ENCODE results near the gene NR1I2.

DNA sequence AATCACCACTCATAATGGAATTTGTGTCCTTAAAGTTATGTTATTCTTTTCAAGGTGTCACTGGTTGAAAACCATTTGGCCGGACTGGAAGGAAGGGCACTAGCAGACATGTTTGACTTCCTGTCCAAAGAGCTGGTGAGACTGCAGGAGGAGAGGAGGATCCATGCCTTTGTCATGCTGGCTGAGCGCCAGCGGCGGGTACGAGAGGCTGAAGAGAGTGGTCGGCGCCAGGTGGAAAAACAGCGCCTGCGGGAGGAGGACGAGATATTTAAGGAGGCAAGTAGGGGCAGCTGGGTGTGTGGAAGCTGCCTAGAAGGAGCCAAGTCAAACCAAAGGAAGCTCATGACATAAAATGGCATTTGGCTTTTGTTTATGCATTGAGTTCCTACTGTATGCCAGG is 38.0 kb upstream of the NR1I2 start:
- TF ChIP-seq TOX (CRISPR knock-in tag; IDR thresholded peaks at IDR 0.05; ENCODE audit: borderline replicate concordance) (no peak), ARNTL (CRISPR knock-in tag; IDR thresholded peaks at IDR 0.05; ENCODE audit: borderline replicate concordance, low read depth) (no peak), OSR1 (CRISPR knock-in tag; IDR thresholded peaks at IDR 0.05) (no peak), BACH2 (CRISPR knock-in tag; IDR thresholded peaks at IDR 0.05; ENCODE audit: borderline replicate concordance) (no peak), ZNF70 (CRISPR knock-in tag; IDR thresholded peaks at IDR 0.05) (no peak), ZFP30 (CRISPR knock-in tag; IDR thresholded peaks at IDR 0.05) (no peak), RARB (CRISPR knock-in tag; IDR thresholded peaks at IDR 0.05) (no peak), ZNF565 (CRISPR knock-in tag; conservative IDR thresholded peaks at IDR 0.05; ENCODE audit: low read depth) (no peak), ZFP3 (CRISPR knock-in tag; IDR thresholded peaks at IDR 0.05) (no peak), CSDC2 (CRISPR knock-in tag; IDR thresholded peaks at IDR 0.05) (no peak)
- TF ChIP-seq, protein P1, sequence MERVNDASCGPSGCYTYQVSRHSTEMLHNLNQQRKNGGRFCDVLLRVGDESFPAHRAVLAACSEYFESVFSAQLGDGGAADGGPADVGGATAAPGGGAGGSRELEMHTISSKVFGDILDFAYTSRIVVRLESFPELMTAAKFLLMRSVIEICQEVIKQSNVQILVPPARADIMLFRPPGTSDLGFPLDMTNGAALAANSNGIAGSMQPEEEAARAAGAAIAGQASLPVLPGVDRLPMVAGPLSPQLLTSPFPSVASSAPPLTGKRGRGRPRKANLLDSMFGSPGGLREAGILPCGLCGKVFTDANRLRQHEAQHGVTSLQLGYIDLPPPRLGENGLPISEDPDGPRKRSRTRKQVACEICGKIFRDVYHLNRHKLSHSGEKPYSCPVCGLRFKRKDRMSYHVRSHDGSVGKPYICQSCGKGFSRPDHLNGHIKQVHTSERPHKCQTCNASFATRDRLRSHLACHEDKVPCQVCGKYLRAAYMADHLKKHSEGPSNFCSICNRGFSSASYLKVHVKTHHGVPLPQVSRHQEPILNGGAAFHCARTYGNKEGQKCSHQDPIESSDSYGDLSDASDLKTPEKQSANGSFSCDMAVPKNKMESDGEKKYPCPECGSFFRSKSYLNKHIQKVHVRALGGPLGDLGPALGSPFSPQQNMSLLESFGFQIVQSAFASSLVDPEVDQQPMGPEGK (CRISPR knock-in tag; IDR thresholded peaks at IDR 0.05; ENCODE audit: borderline replicate concordance): no peak
- TF ChIP-seq, protein P2, sequence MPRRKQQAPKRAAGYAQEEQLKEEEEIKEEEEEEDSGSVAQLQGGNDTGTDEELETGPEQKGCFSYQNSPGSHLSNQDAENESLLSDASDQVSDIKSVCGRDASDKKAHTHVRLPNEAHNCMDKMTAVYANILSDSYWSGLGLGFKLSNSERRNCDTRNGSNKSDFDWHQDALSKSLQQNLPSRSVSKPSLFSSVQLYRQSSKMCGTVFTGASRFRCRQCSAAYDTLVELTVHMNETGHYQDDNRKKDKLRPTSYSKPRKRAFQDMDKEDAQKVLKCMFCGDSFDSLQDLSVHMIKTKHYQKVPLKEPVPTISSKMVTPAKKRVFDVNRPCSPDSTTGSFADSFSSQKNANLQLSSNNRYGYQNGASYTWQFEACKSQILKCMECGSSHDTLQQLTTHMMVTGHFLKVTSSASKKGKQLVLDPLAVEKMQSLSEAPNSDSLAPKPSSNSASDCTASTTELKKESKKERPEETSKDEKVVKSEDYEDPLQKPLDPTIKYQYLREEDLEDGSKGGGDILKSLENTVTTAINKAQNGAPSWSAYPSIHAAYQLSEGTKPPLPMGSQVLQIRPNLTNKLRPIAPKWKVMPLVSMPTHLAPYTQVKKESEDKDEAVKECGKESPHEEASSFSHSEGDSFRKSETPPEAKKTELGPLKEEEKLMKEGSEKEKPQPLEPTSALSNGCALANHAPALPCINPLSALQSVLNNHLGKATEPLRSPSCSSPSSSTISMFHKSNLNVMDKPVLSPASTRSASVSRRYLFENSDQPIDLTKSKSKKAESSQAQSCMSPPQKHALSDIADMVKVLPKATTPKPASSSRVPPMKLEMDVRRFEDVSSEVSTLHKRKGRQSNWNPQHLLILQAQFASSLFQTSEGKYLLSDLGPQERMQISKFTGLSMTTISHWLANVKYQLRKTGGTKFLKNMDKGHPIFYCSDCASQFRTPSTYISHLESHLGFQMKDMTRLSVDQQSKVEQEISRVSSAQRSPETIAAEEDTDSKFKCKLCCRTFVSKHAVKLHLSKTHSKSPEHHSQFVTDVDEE (CRISPR knock-in tag; IDR thresholded peaks at IDR 0.05): no peak
- TF ChIP-seq, protein P3, sequence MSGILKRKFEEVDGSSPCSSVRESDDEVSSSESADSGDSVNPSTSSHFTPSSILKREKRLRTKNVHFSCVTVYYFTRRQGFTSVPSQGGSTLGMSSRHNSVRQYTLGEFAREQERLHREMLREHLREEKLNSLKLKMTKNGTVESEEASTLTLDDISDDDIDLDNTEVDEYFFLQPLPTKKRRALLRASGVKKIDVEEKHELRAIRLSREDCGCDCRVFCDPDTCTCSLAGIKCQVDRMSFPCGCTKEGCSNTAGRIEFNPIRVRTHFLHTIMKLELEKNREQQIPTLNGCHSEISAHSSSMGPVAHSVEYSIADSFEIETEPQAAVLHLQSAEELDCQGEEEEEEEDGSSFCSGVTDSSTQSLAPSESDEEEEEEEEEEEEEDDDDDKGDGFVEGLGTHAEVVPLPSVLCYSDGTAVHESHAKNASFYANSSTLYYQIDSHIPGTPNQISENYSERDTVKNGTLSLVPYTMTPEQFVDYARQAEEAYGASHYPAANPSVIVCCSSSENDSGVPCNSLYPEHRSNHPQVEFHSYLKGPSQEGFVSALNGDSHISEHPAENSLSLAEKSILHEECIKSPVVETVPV (CRISPR knock-in tag; IDR thresholded peaks at IDR 0.05): no peak

All from SK-N-SH treated with all-trans-retinoic acid at 6 μM for 48 hours (cell line).